Bronchial epithelial cell (primary cell): ENCODE measurements around the gene FBXW10B. TPM values are rescaled to one million over a fixed set of nuclear protein-coding genes. Genes with fewer than 3 reads are reported as not detected.
"Not testable (repeated sequence)": the region's sequence is repeated elsewhere in the genome, so short reads cannot be mapped to it uniquely, and the experiment has no call there.

Experiments
- DNase-seq: peaks from one replicate; pipeline ENCODE4 v3.0.0-alpha.2; 2010; ENCODE audit warnings: low read depth
- FAIRE-seq: peaks from 2 replicates; lab custom pipeline; 2011; peaks lifted over from hg19 to GRCh38; lab: Jason Lieb, UNC
- H3K27me3 ChIP-seq: 2 replicates; pipeline ENCODE4 v1.5.1; 2011; ENCODE audit warnings: low read length; ENCODE audit not compliant: control insufficient read depth, insufficient read depth
- H3K36me3 ChIP-seq: 2 replicates; pipeline ENCODE4 v1.5.1; 2011; ENCODE audit warnings: low read length; ENCODE audit not compliant: control insufficient read depth, insufficient read depth
- H3K4me3 ChIP-seq: 2 replicates; pipeline ENCODE4 v1.5.1; 2011; ENCODE audit warnings: mild to moderate bottlenecking, low read depth, low read length, control low read depth
- total RNA-seq: library from RNA; depleted of rRNA; stranded (reverse); fragments of >200 nt; gene quantifications from 2 replicates; pipeline ENCODE4 v1.2.1, GENCODE V29; 2014
- TF ChIP-seq, protein P1 (sequence below): IDR thresholded peaks from 2 replicates; pipeline ENCODE4 v1.5.1; 2011; ENCODE audit warnings: mild to moderate bottlenecking, moderate library complexity, low read length, control low read depth, inconsistent platforms; ENCODE audit not compliant: insufficient read depth, severe bottlenecking

FBXW10B gene
- total RNA-seq, 1 donor from 2014 or later: 1.3 TPM

DNA sequence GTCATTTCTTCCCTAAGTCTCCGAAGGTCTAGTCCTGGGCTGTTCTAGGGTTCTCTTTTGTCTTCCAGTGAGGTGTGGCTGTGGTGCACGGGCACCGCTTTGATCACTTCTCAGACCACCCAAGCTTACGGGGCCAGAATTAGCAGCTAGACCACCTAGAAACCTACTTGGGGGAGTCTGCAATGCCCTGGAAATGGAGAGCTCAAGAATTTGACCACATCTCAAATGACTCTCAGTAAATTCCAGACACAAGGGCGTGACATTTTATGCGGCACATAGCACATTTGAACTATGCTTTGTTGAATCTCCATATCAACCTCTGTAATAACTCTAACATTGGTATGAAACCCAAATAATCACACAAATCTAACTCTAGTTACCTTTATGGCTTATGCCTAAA lies 39.7 kb upstream of the FBXW10B start:
- DNase-seq (no peak), FAIRE-seq (no peak)
- no peaks in the 10 kb centered on the region for H3K27me3 ChIP-seq
- TF ChIP-seq, protein P1, sequence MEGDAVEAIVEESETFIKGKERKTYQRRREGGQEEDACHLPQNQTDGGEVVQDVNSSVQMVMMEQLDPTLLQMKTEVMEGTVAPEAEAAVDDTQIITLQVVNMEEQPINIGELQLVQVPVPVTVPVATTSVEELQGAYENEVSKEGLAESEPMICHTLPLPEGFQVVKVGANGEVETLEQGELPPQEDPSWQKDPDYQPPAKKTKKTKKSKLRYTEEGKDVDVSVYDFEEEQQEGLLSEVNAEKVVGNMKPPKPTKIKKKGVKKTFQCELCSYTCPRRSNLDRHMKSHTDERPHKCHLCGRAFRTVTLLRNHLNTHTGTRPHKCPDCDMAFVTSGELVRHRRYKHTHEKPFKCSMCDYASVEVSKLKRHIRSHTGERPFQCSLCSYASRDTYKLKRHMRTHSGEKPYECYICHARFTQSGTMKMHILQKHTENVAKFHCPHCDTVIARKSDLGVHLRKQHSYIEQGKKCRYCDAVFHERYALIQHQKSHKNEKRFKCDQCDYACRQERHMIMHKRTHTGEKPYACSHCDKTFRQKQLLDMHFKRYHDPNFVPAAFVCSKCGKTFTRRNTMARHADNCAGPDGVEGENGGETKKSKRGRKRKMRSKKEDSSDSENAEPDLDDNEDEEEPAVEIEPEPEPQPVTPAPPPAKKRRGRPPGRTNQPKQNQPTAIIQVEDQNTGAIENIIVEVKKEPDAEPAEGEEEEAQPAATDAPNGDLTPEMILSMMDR: no peak
- H3K36me3 ChIP-seq: peaks cover 2% of the 10 kb centered on the region
- no peak overlapping the region for H3K4me3 ChIP-seq

DNA sequence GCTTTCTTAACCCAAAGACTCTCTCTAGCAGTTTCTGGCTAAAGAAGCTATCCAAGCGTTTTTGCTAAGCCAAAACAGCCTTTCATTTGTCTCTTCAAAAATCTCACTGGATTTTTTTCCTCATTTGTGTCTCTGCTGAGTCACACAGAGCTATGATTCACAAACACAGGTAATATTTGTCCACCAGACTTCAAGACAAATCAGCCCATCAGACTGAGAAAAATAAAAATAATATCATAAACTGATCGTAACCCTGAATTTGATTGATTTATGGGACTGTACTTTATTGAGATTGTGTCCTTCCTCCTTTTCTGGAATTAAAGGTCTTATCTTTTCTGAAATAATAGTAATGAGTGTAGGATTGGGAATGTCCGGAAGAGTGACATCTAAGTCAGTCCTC lies 38.8 kb upstream of the FBXW10B start:
- no peak for FAIRE-seq
- peak; percentile 90 for DNase-seq
- Histone ChIP-seq H3K36me3 (no peaks in the 10 kb centered on the region), H3K4me3 (no peak overlapping the region), H3K27me3 (no peaks in the 10 kb centered on the region)
- TF ChIP-seq, protein P1: no peak

DNA sequence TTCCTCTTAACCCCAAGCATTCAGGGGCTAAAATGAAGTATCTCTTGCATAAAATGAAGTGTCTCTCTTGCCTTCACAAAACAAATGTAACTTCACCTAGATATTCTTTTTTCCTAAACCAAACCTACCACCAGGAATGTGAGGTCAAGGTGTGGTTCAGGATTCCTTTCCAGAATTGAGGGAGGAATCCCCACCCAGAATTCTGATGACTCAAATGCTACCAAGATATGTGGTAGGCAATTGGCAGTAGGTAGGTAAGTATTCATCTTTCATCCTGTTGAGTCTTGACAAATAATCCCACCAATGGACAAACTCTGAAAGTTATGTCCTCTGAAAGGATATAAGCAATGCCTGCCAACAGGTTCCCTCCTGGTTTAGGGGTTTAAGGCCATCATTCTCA lies 38.4 kb upstream of the FBXW10B start:
- H3K36me3 ChIP-seq: no peaks in the 10 kb centered on the region
- H3K27me3 ChIP-seq: no peaks in the 10 kb centered on the region
- FAIRE-seq (peak; percentile 18), DNase-seq (peak; percentile 92)
- no peak overlapping the region for H3K4me3 ChIP-seq
- TF ChIP-seq, protein P1: no peak

GRCh38 chr17:15654886-15655561 lies 35.5 kb upstream of the FBXW10B start:
- no peak overlapping the region for H3K4me3 ChIP-seq
- FAIRE-seq (no peak), DNase-seq (peak; percentile 65)
- no peaks in the 10 kb centered on the region for H3K27me3 ChIP-seq
- H3K36me3 ChIP-seq: no peaks in the 10 kb centered on the region
- TF ChIP-seq, protein P1: no peak

- H3K36me3 ChIP-seq, FAIRE-seq, H3K4me3 ChIP-seq: not testable (repeated sequence)
These were observed 34.9 kb upstream of the FBXW10B start for GRCh38 chr17:15654401-15654800.

DNA sequence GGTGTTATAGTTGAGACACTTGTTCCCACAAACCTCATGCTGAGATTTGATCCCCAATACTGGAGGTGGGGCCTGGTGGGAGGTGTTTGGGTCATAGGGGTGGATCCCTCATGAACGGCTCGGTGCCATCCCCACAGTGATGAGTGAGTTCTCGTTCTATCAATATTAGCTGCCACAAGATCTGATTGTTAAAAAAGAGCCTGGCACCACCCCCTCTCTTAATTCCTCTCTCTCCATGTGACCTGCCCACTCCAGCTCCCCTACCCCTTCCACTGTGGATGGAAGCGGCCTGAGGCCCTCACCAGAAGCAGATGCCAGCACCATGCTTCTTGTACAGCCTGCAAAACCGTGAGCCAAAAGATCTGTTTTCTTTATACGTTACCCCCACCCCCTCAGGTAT lies 33.5 kb upstream of the FBXW10B start:
- Histone ChIP-seq H3K27me3 (no peaks in the 10 kb centered on the region), H3K4me3 (no peak overlapping the region), H3K36me3 (peaks cover 2% of the 10 kb centered on the region)
- DNase-seq (no peak), FAIRE-seq (no peak)
- TF ChIP-seq, protein P1: no peak

More at GRCh38 chr17:15654401-15654800, 34.9 kb upstream of the FBXW10B start:
- H3K27me3 ChIP-seq, DNase-seq: not testable (repeated sequence)
